ENCODE results near the gene VAV2. TPM values are rescaled to one million over a fixed set of nuclear protein-coding genes. Genes with fewer than 3 reads are reported as not detected.

VAV2 gene
- total and polyA plus RNA-seq, 9 of the 15 experiments (the other 6 are each of a cell fraction or from before 2014, with no cell fraction given): 0.01 to 2.7 (median 1.0) TPM; not detected in 1

- FAIRE-seq: no peak
- TF ChIP-seq ZNF24 (IDR thresholded peaks at IDR 0.05) (peak; percentile 72), SNRNP70 (optimal IDR thresholded peaks at IDR 0.05; ENCODE audit: low read depth, low read length) (no peak)
- in situ Hi-C loops (cut with MboI): no loop called here
These were observed 45.2 kb downstream of the VAV2 start for GRCh38 chr9:133946840-133947486.

GRCh38 chr9:133945977-133946753, 46.0 kb downstream of the VAV2 start:
- H3K79me2 ChIP-seq (ENCODE audit: control insufficient read depth, insufficient read depth, low read length): no peaks in the 10 kb centered on the region
- no peak overlapping the region for H3K4me2 ChIP-seq (ENCODE audit: insufficient read depth, low read length)
- WGBS (ENCODE audit: insufficient coverage, low coverage, missing lambda C conversion rate): 15% methylated on average over 13 of the region's 14 CpGs
- peaks cover 15 to 56% of the 10 kb centered on the region in 2 experiments; a peak in 3 of 5 replicates for H3K27me3 ChIP-seq (ENCODE audit: control insufficient read depth in 2 of 2, insufficient read depth in 2 of 2, low read length in 2 of 2)
- FAIRE-seq (no peak), DNase-seq (ENCODE audit: extremely low read depth in 1 of 4, low spot score in 3 of 4) (no peak), ATAC-seq (no peak)
- ChIA-PET CTCF (ENCODE audit: low intra/inter-chr PET ratio) (no interaction called here), POLR2A (no interaction called here)
- no peak overlapping the region for H3K4me3 ChIP-seq
- in situ Hi-C loops (cut with MboI) (no loop called here), intact Hi-C loops (cut with micrococcal nuclease) (no loop called here)
- H3K4me1 ChIP-seq (replicated peaks in 1 of 2; ENCODE audit: control insufficient read depth in 2 of 2, insufficient read depth in 2 of 2, low read length in 2 of 2): peaks cover 0 to 11% of the 10 kb centered on the region in 2 experiments; a peak in 2 of 5 replicates
- H2AFZ ChIP-seq (ENCODE audit: low read depth, low read length): no peak overlapping the region
- BruUV-seq (replicated peaks): no TSS peak
- no peak overlapping the region for H3K27ac ChIP-seq (ENCODE audit: extremely low read depth, low read depth, low read length)
- no peaks in the 10 kb centered on the region for H3K36me3 ChIP-seq (ENCODE audit: control insufficient read depth, insufficient read depth, low read length)
- H4K20me1 ChIP-seq (replicated peaks; ENCODE audit: control insufficient read depth, insufficient read depth, low read length): peaks cover 35% of the 10 kb centered on the region
- H3K9me3 ChIP-seq (replicated peaks; ENCODE audit: control insufficient read depth, insufficient read depth, low read depth, low read length): no peaks in the 10 kb centered on the region
- H3K9me1 ChIP-seq (ENCODE audit: control insufficient read depth, insufficient read depth, low read length): peaks cover 3% of the 10 kb centered on the region
- no peak overlapping the region for H3K9ac ChIP-seq (ENCODE audit: insufficient read depth in 1 of 2, low read depth in 2 of 2, low read length in 2 of 2)
- no peak for TF ChIP-seq RBM34 (IDR thresholded peaks at IDR 0.05; ENCODE audit: borderline replicate concordance, insufficient read depth, low read length)
- no peak for TF ChIP-seq ZEB2 (IDR thresholded peaks at IDR 0.05)
- no peak for TF ChIP-seq ZNF395 (CRISPR knock-in tag; IDR thresholded peaks at IDR 0.05)
- TF ChIP-seq FOS (IDR thresholded peaks at IDR 0.05; ENCODE audit: extremely low read depth, insufficient read length): no peak
- no peak for TF ChIP-seq RB1 (IDR thresholded peaks at IDR 0.05; ENCODE audit: low read depth)
- no peak for TF ChIP-seq RAD21 (CRISPR knock-in tag; conservative IDR thresholded peaks at IDR 0.05 in 1 of 2, IDR thresholded peaks at IDR 0.05 in 1 of 2)
- TF ChIP-seq HNRNPLL (IDR thresholded peaks at IDR 0.05; ENCODE audit: low read depth, low read length, poor library complexity, severe bottlenecking): no peak
- TF ChIP-seq HNRNPL (IDR thresholded peaks at IDR 0.05; ENCODE audit: low read depth, low read length): no peak
- no peak for TF ChIP-seq MECOM (CRISPR knock-in tag; IDR thresholded peaks at IDR 0.05)
- no peak for TF ChIP-seq SMARCE1 (IDR thresholded peaks at IDR 0.05)
- no peak for TF ChIP-seq NFATC3 (IDR thresholded peaks at IDR 0.05)
- no peak for TF ChIP-seq STAG1 (CRISPR knock-in tag; IDR thresholded peaks at IDR 0.05; ENCODE audit: borderline replicate concordance)
- TF ChIP-seq STAT5A (IDR thresholded peaks at IDR 0.05; ENCODE audit: borderline replicate concordance, low read length): no peak

More at GRCh38 chr9:133946840-133947486, 45.2 kb downstream of the VAV2 start:
- no peak for ATAC-seq
- no peak overlapping the region for H3K4me2 ChIP-seq (ENCODE audit: insufficient read depth, low read length)
- peaks cover 39% of the 10 kb centered on the region for H4K20me1 ChIP-seq (replicated peaks; ENCODE audit: control insufficient read depth, insufficient read depth, low read length)
- intact Hi-C loops (cut with micrococcal nuclease): no loop called here
- no peak overlapping the region for H2AFZ ChIP-seq (ENCODE audit: low read depth, low read length)
- H3K9ac ChIP-seq (ENCODE audit: insufficient read depth in 1 of 2, low read depth in 2 of 2, low read length in 2 of 2): no peak overlapping the region
- peaks cover 3% of the 10 kb centered on the region for H3K9me1 ChIP-seq (ENCODE audit: control insufficient read depth, insufficient read depth, low read length)
- H3K79me2 ChIP-seq (ENCODE audit: control insufficient read depth, insufficient read depth, low read length): no peaks in the 10 kb centered on the region
- no peaks in the 10 kb centered on the region for H3K36me3 ChIP-seq (ENCODE audit: control insufficient read depth, insufficient read depth, low read length)
- H3K4me3 ChIP-seq: no peak overlapping the region
- CTCF ChIA-PET (ENCODE audit: low intra/inter-chr PET ratio): no interaction called here
- peaks cover 0 to 11% of the 10 kb centered on the region in 2 experiments; a peak in 2 of 5 replicates for H3K4me1 ChIP-seq (replicated peaks in 1 of 2; ENCODE audit: control insufficient read depth in 2 of 2, insufficient read depth in 2 of 2, low read length in 2 of 2)
- BruUV-seq (replicated peaks): no TSS peak
- DNase-seq (ENCODE audit: extremely low read depth in 1 of 4, low spot score in 3 of 4): no peak
- 14% methylated on average over 18 of the region's 18 CpGs for WGBS (ENCODE audit: insufficient coverage, low coverage, missing lambda C conversion rate)
- no peaks in the 10 kb centered on the region for H3K9me3 ChIP-seq (replicated peaks; ENCODE audit: control insufficient read depth, insufficient read depth, low read depth, low read length)
- H3K27me3 ChIP-seq (ENCODE audit: control insufficient read depth in 2 of 2, insufficient read depth in 2 of 2, low read length in 2 of 2): peaks cover 15 to 62% of the 10 kb centered on the region in 2 experiments; a peak in 3 of 5 replicates
- POLR2A ChIA-PET: interaction anchor here (0.6 kb wide), 1 partner anchor 10 kb away, joined by 3 read pairs; no protein-coding TSS in a partner anchor
- H3K27ac ChIP-seq (ENCODE audit: extremely low read depth, low read depth, low read length): no peak overlapping the region

Measured in K562 (cell line).